ENCODE results near the gene NR4A3. TPM values are rescaled to one million over a fixed set of nuclear protein-coding genes. Genes with fewer than 3 reads are reported as not detected.

NR4A3 gene
- total RNA-seq, 1 donor from 2014 or later = 22.4 TPM

- intact Hi-C loops (cut with DNase I) = no loop called here
- no peak for DNase-seq (ENCODE audit: low spot score)
These were observed 9.9 kb upstream of the NR4A3 start for GRCh38 chr9:99811598-99812383.

GRCh38 chr9:99813739-99814138, 7.9 kb upstream of the NR4A3 start:
- intact Hi-C loops (cut with DNase I) = no loop called here
- no peak for DNase-seq (ENCODE audit: low spot score)

- intact Hi-C loops (cut with DNase I) = no loop called here
- no peak for DNase-seq (ENCODE audit: low spot score)
These were observed 7.3 kb upstream of the NR4A3 start for GRCh38 chr9:99814359-99814758.

- intact Hi-C loops (cut with DNase I) = no loop called here
- DNase-seq (ENCODE audit: low spot score) = no peak
These were observed 5.3 kb upstream of the NR4A3 start for GRCh38 chr9:99816392-99816791.

GRCh38 chr9:99818500-99818899, 3.2 kb upstream of the NR4A3 start:
- DNase-seq (ENCODE audit: low spot score) = no peak
- intact Hi-C loops (cut with DNase I) = no loop called here

GRCh38 chr9:99819123-99819855, 2.4 kb upstream of the NR4A3 start:
- DNase-seq (ENCODE audit: low spot score) = peak; percentile 95
- intact Hi-C loops (cut with DNase I) = loop anchor here (1.0 kb wide), 1 partner anchor 560 kb away; no protein-coding TSS in a partner anchor

- intact Hi-C loops (cut with DNase I) = loop anchor here (1.0 to 10.0 kb wide), 5 partner anchors 87 to 605 kb away; partner anchors contain the start of genes MSANTD3 and STX17
- DNase-seq (ENCODE audit: low spot score) = peak; percentile 96
These were observed 1.6 kb upstream of the NR4A3 start for GRCh38 chr9:99819856-99820684.

- peak; percentile 82 for DNase-seq (ENCODE audit: low spot score)
- intact Hi-C loops (cut with DNase I) = loop anchor here (1.0 to 10.0 kb wide), 5 partner anchors 86 to 604 kb away; partner anchors contain the start of genes MSANTD3 and STX17
These were observed 845 bp upstream of the NR4A3 start for GRCh38 chr9:99820685-99821395.

- no peak for DNase-seq (ENCODE audit: low spot score)
- intact Hi-C loops (cut with DNase I) = loop anchor here (5.0 to 10.0 kb wide), 2 partner anchors 260 to 603 kb away; partner anchors contain the start of gene MSANTD3
These were observed 572 bp downstream of the NR4A3 start for GRCh38 chr9:99822109-99822805.

- intact Hi-C loops (cut with DNase I) = loop anchor here (5.0 to 10.0 kb wide), 2 partner anchors 261 to 602 kb away; partner anchors contain the start of gene MSANTD3
- no peak for DNase-seq (ENCODE audit: low spot score)
These were observed 1.3 kb downstream of the NR4A3 start for GRCh38 chr9:99822806-99823591.

GRCh38 chr9:99823681-99824377, 2.1 kb downstream of the NR4A3 start:
- intact Hi-C loops (cut with DNase I) = loop anchor here (5.0 to 10.0 kb wide), 2 partner anchors 262 to 601 kb away; partner anchors contain the start of gene MSANTD3
- DNase-seq (ENCODE audit: low spot score) = no peak

GRCh38 chr9:99824378-99825171, 2.9 kb downstream of the NR4A3 start:
- intact Hi-C loops (cut with DNase I) = loop anchor here (5.0 to 10.0 kb wide), 2 partner anchors 262 to 600 kb away; partner anchors contain the start of gene MSANTD3
- DNase-seq (ENCODE audit: low spot score) = no peak

GRCh38 chr9:99825172-99826046, 3.7 kb downstream of the NR4A3 start:
- intact Hi-C loops (cut with DNase I) = loop anchor here (10.0 kb wide), 1 partner anchor 599 kb away; the partner anchor contains the start of gene MSANTD3
- DNase-seq (ENCODE audit: low spot score) = no peak

GRCh38 chr9:99826579-99826978, 4.9 kb downstream of the NR4A3 start:
- DNase-seq (ENCODE audit: low spot score) = no peak
- intact Hi-C loops (cut with DNase I) = loop anchor here (10.0 kb wide), 1 partner anchor 598 kb away; the partner anchor contains the start of gene MSANTD3

GRCh38 chr9:99827244-99827643, 5.6 kb downstream of the NR4A3 start:
- intact Hi-C loops (cut with DNase I) = loop anchor here (10.0 kb wide), 1 partner anchor 598 kb away; the partner anchor contains the start of gene MSANTD3
- DNase-seq (ENCODE audit: low spot score) = no peak
